ENCODE data around the gene MFSD12. TPM values are rescaled to one million over a fixed set of nuclear protein-coding genes. Genes with fewer than 3 reads are reported as not detected.

MFSD12 gene
- 100 to 1,000 TPM in 2 of 4 donors, 10 to 100 TPM in 2; 76.5 to 146 (median 104) TPM for total RNA-seq

- no peaks in the 10 kb centered on the region for H3K36me3 ChIP-seq
- H3K4me1 ChIP-seq: peaks cover 4 to 48% (median 25%) of the 10 kb centered on the region in 4 donors
- H3K9me3 ChIP-seq: no peaks in the 10 kb centered on the region
- DNase-seq: peak; percentile 89 to 98 (median 97)
- no peaks in the 10 kb centered on the region for H3K27me3 ChIP-seq
- peak within 1 kb of the TSS; percentile 79 to 90 (median 85) for H3K27ac ChIP-seq
- TF ChIP-seq POLR2A (IDR thresholded peaks at IDR 0.05): peak; percentile 73 to 84
- TF ChIP-seq, protein P1, sequence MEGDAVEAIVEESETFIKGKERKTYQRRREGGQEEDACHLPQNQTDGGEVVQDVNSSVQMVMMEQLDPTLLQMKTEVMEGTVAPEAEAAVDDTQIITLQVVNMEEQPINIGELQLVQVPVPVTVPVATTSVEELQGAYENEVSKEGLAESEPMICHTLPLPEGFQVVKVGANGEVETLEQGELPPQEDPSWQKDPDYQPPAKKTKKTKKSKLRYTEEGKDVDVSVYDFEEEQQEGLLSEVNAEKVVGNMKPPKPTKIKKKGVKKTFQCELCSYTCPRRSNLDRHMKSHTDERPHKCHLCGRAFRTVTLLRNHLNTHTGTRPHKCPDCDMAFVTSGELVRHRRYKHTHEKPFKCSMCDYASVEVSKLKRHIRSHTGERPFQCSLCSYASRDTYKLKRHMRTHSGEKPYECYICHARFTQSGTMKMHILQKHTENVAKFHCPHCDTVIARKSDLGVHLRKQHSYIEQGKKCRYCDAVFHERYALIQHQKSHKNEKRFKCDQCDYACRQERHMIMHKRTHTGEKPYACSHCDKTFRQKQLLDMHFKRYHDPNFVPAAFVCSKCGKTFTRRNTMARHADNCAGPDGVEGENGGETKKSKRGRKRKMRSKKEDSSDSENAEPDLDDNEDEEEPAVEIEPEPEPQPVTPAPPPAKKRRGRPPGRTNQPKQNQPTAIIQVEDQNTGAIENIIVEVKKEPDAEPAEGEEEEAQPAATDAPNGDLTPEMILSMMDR (IDR thresholded peaks at IDR 0.05): peak in 1 of 6 experiments; percentile 0
- H3K4me3 ChIP-seq: peak within 1 kb of the TSS; percentile 87 to 100 (median 96)
Measured at GRCh38 chr19:3557461-3558248, at the start of gene MFSD12. Gene MFSD12, minus strand, starts transcription at chr19:3557586. Its CDS starts 183 bp downstream, at chr19:3557403.

- no peaks in the 10 kb centered on the region for H3K27me3 ChIP-seq
- peak within 1 kb of the TSS; percentile 41 to 57 (median 48) for H3K4me3 ChIP-seq
- peaks cover 0 to 40% (median 23%) of the 10 kb centered on the region in 4 donors for H3K4me1 ChIP-seq
- H3K9me3 ChIP-seq: no peaks in the 10 kb centered on the region
- peak; percentile 67 to 87 (median 78) for DNase-seq
- TF ChIP-seq, protein P1 (IDR thresholded peaks at IDR 0.05): no peak
- no peak for TF ChIP-seq POLR2A (IDR thresholded peaks at IDR 0.05)
- peaks cover 0 to 10% (median 0%) of the 10 kb centered on the region in 3 donors for H3K36me3 ChIP-seq
- H3K27ac ChIP-seq: peak within 1 kb of the TSS; percentile 55 to 74 (median 70)
Measured at GRCh38 chr19:3606690-3607289, 49.4 kb upstream of the MFSD12 start, which contains the start of gene TBXA2R. Gene TBXA2R, minus strand, starts transcription at chr19:3606875. Its CDS starts 6,241 bp downstream, at chr19:3600634.

DNA sequence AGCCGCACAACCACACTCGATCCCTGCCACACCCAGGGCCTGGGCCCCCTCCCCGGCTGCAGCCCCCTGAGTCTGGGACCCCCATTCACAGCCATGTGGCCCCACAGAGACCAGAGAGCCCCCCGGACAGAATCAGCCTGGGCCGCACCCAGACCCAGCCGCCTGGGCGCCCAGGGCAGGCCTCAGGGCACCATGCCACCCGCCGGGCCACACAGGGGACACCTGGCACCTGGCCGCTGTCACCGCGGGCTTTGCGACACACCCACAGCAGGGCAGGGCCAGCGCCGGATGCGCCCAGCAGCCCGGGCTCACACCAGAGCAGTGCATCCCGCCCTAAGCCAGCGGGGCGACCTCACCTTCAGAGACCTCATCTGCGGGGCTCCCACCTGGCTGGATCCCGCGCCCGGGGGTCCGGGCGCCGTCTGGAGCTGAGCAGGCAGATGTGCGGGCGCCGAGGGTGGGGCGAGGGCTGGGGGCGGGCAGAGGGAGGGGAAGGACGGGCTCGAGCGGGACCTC, 48.8 kb upstream of the MFSD12 start:
- Histone ChIP-seq H3K9me3 (no peaks in the 10 kb centered on the region), H3K27me3 (no peaks in the 10 kb centered on the region), H3K27ac (peak overlapping the region; percentile 55 to 74 (median 70)), H3K4me1 (peaks cover 0 to 40% (median 23%) of the 10 kb centered on the region in 4 donors), H3K4me3 (peak overlapping the region; percentile 41 to 57 (median 48)), H3K36me3 (peaks cover 0 to 4% (median 0%) of the 10 kb centered on the region in 3 donors)
- TF ChIP-seq, protein P1 (IDR thresholded peaks at IDR 0.05): no peak
- TF ChIP-seq POLR2A (IDR thresholded peaks at IDR 0.05): no peak
- DNase-seq: peak; percentile 54 to 81 (median 79)

DNA sequence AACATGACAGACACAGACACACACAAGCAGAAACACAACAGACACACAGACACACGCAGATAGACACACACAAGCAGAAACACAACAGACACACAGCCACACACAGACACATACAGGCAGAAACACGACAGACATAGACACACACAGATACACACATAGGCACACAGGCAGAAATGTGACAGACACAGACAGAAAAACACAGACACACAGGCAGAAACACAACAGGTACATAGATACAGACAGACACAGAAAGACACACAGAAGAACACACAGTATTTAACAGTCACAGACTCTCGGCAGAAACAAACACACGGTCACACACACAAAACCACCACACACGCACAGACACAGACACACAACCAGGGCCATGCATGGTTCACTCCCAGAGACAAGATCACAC, 48.4 kb upstream of the MFSD12 start:
- no peak for DNase-seq
- peak overlapping the region in 3 of 4 donors; percentile 68 to 74 (median 71) for H3K27ac ChIP-seq
- peaks cover 0 to 40% (median 23%) of the 10 kb centered on the region in 4 donors for H3K4me1 ChIP-seq
- H3K36me3 ChIP-seq: no peaks in the 10 kb centered on the region
- no peaks in the 10 kb centered on the region for H3K9me3 ChIP-seq
- H3K27me3 ChIP-seq: no peaks in the 10 kb centered on the region
- TF ChIP-seq, protein P1 (IDR thresholded peaks at IDR 0.05): no peak
- no peak for TF ChIP-seq POLR2A (IDR thresholded peaks at IDR 0.05)
- H3K4me3 ChIP-seq: peak overlapping the region in 3 of 4 donors; percentile 46 to 57 (median 49)

DNA sequence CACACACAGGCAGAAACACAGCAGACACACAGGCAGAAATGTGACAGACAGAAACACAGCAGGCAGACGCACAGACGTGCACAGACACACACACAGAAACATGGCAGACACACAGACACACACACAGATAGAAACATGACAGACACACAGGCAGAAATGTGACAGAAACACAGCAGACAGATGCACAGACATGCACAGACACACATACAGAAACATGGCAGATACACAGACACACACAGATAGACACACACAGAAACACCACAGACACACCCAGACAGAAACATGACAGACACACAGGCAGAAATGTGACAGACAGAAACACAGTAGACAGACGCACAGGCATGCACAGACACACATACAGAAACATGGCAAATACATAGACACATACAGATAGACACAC, 48.0 kb upstream of the MFSD12 start:
- TF ChIP-seq, protein P1 (IDR thresholded peaks at IDR 0.05): no peak
- no peak for TF ChIP-seq POLR2A (IDR thresholded peaks at IDR 0.05)
- H3K4me3 ChIP-seq: peak overlapping the region in 1 of 4 donors; percentile 57
- H3K9me3 ChIP-seq: no peaks in the 10 kb centered on the region
- peaks cover 0 to 40% (median 23%) of the 10 kb centered on the region in 4 donors for H3K4me1 ChIP-seq
- no peak for DNase-seq
- peak overlapping the region in 2 of 4 donors; percentile 21 to 55 for H3K27ac ChIP-seq
- H3K36me3 ChIP-seq: no peaks in the 10 kb centered on the region
- no peaks in the 10 kb centered on the region for H3K27me3 ChIP-seq
